Effector CD4-positive, alpha-beta T cell (primary cell): Measurements from ENCODE around the gene HNF1A. TPM values are rescaled to one million over a fixed set of nuclear protein-coding genes. Genes with fewer than 3 reads are reported as not detected.
"Not testable (repeated sequence)": the region's sequence is repeated elsewhere in the genome, so short reads cannot be mapped to it uniquely, and the experiment has no call there.

ENCODE experiments used
- DNase-seq: peaks from one replicate; pipeline ENCODE4 v3.0.0-alpha.2; 2020
- total RNA-seq: gene quantifications from one replicate; lab custom pipeline; 2026; lab: John Stamatoyannopoulos, UW

HNF1A gene, protein sequence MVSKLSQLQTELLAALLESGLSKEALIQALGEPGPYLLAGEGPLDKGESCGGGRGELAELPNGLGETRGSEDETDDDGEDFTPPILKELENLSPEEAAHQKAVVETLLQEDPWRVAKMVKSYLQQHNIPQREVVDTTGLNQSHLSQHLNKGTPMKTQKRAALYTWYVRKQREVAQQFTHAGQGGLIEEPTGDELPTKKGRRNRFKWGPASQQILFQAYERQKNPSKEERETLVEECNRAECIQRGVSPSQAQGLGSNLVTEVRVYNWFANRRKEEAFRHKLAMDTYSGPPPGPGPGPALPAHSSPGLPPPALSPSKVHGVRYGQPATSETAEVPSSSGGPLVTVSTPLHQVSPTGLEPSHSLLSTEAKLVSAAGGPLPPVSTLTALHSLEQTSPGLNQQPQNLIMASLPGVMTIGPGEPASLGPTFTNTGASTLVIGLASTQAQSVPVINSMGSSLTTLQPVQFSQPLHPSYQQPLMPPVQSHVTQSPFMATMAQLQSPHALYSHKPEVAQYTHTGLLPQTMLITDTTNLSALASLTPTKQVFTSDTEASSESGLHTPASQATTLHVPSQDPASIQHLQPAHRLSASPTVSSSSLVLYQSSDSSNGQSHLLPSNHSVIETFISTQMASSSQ
- total RNA-seq: not detected

DNA sequence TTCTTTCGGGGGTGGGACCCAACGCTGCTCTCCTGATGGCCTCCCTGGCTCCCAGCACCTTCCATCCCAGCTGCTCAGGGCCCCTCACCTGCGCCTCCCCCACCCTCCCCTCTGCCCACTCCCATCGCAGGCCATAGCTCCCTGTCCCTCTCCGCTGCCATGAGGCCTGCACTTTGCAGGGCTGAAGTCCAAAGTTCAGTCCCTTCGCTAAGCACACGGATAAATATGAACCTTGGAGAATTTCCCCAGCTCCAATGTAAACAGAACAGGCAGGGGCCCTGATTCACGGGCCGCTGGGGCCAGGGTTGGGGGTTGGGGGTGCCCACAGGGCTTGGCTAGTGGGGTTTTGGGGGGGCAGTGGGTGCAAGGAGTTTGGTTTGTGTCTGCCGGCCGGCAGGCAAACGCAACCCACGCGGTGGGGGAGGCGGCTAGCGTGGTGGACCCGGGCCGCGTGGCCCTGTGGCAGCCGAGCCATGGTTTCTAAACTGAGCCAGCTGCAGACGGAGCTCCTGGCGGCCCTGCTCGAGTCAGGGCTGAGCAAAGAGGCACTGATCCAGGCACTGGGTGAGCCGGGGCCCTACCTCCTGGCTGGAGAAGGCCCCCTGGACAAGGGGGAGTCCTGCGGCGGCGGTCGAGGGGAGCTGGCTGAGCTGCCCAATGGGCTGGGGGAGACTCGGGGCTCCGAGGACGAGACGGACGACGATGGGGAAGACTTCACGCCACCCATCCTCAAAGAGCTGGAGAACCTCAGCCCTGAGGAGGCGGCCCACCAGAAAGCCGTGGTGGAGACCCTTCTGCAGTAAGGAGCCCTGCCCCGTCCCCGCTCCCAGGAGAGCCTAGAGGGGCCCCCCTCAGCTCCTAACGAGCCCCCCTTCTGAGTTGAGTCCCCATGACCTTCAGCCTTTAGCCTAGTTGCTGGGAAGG is at the start of gene HNF1A:
Gene HNF1A (plus strand): TSS at position 248 of the 924 bp plus-strand sequence. CDS start 226 bp downstream, at position 474.
- no peak for DNase-seq

DNA sequence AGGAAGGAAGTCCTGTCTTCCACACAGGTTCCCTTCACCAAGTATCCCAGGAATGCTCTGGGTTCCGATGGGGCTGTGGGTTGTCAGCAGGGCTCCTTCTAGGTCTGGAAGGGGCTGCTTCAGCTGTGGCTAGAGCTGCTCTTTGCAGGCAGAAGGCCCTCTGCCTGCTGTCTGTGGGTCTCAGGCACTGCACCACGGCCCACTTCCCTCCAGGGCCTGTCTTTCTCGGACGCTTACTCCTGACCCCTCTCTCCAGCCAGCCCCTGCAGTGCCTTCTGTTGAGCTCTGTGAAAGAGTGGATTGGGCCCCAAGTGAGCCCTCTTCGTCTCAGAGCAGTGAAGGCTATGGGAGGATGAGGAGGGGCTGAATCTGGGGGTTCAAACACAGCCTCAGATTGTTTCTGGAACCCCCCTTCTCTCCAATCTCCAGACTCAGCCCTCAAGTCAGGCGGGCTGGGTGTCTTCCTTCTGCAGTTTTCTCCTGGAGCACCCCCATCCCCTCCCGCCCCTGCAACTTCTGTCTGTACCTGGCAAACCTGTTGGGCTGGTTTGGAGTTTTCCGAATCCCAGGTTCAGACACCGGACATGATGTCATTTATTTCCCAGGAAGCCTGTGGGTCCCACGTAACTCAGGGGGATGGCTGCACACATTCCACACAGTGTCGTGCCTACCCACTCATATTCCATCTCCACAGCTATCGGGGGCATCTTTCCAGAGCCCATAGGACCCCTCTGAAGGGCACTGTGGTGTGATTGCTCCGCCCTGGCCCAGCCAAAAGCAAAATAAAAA is 49.3 kb upstream of the HNF1A start:
- no peak for DNase-seq

DNA sequence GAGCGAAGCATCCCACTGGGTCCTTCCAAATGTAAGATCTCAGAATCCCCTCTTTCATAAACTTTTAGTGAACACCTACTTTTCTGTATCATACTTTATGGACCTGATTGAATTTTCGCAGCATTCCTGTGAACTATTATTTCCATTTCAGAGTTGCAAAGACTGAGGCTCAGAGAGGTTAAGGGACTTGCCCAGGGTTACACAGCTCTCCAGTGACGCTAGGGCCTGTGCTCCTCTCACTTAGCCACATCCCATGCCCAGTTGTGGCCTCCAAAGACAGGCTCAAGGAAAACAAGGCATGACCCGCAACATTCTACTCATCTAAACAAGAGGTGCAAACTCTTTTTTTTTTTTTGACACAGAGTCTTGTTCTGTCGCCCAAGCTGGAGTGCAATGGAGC is 48.3 kb upstream of the HNF1A start:
- no peak for DNase-seq

DNA sequence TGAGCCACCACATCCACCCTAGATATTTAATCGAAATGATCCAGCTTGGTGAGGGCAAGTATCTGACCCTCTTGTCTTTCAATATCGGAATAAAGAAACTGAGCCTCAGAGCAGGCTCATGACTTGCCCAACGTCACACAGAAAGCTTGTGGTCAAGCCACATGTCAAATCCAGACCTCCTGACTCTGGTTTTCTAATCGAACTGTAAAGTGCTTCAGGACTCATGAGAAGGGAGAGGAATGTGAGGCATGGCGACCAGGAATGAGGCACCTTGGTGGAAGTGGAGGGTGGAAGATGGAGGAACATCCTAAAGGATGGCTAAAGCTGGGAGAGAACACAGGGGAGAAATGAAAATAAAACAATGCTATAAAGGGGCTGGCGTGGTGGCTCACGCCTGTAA is 46.3 kb upstream of the HNF1A start:
- no peak for DNase-seq

DNA sequence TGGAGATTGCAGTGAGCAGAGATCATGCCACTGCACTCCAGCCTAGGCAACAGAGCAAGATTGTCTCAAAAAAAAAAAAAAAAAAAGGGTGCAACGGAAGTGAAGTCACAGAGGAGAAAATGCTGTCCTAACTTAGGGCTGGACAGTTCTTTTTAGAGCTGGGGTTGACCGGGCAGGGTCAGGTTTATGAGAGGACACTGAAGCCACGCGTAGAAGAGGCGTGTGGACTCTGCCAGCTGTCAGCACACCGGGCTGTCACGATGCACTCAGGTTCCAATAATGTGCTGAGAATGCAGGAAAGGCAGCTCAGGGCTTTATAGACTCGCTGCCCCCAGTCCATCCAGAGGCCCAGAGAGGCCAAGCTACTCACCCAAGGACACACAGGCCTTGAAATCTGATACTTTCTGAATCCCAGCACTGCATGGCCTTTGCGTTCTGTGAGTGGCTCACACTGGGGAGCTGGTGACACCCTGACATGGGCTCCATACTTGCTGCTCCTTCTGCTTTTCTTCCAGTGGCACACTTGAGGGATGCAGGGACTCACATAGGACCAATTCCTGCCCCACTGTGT is 45.3 kb upstream of the HNF1A start:
- DNase-seq: no peak

DNA sequence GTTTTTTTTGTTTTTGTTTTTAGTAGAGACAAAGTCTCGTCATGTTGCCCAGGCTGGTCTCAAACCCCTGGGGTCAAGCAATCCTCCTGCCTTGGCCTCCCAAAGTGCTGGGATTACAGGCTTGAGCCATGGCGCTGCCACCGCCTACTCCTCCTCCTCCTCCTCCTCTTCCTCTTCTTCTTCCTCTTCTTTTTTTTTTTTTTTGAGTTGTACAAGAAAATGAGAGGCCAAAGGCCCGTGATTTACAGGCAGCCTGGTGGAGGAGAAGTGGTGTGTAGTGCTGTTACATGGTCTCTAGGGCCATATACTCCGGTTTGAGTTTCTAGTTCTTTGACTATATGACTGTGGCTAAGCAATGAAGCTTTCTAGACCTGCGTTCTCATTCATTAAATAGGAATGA is 44.6 kb upstream of the HNF1A start:
- DNase-seq: no peak

DNA sequence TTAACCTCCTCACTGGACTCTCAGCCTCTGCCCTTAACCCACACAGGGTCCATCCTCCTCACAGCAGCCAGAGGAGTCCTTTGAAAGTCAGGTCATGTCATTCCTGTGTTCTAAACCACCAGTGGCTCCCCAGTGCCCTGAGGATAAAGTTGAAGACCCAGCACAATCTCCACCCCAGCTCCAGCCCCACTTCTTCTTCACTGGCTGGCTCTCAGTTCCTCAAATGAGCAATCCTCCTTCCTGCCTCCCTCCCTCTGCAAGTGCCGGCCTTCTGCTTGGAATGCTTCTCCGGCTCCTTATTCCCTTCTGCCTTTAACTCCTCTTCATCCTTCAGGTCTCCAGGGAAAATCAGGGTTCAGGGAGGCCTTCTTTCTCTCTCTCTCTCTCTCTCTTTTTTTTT is 42.1 kb upstream of the HNF1A start:
- no peak for DNase-seq

DNA sequence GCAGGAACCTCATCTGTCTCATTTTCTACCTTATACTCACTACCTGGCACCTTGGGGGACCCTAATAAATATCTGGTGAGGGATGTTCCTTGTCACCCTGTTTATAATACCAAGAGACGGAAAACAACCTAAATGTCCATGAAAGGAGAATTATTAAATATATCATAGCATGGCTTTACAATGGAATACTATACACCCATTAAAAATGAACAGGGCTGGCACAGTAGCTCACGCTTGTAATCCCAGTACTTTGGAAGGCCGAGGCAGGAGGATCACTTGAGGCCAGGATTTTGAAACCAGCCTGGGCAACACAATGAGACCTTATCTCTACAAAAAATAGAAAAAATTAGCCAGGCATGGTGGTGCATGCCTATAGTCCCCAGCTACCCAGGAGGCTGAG is 39.8 kb upstream of the HNF1A start:
- no peak for DNase-seq

DNA sequence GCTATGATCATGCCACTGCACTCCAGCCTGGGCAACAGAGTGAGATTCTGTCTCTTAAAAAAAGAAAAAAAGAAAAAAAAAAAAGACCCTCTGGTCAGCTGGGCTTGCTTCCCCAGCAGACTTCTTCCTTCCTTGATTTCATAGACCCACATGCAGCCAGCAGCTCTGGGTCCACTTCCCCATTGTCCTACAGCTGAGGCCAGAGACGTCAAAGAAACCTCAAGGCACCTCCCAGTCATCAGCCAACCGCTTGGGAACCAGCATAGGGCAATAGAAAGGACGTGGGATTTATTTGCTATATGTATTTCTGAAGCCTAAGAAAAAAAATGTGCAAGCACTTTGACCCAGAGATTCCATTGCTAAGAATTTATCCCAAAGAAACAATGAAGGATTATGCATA is 38.8 kb upstream of the HNF1A start:
- no peak for DNase-seq

DNA sequence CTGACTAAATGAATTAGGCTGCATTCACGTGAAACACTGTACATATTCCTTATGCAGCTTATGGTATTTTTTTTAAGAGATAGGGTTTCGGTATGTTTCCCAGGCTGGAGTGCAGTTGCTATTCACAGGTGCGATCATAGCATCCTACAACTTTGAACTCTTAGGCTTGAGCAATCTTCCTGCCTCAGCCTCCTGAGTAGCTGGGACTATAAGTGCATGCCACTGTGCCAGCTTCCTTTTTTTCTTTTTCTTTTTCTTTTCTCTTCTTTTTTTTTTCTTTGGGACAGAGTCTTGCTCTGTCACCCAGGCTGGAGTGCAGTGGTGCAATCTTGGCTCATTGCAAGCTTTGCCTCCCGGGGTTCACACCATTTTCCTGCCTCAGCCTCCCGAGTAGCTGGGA is 38.3 kb upstream of the HNF1A start:
- DNase-seq: no peak

DNA sequence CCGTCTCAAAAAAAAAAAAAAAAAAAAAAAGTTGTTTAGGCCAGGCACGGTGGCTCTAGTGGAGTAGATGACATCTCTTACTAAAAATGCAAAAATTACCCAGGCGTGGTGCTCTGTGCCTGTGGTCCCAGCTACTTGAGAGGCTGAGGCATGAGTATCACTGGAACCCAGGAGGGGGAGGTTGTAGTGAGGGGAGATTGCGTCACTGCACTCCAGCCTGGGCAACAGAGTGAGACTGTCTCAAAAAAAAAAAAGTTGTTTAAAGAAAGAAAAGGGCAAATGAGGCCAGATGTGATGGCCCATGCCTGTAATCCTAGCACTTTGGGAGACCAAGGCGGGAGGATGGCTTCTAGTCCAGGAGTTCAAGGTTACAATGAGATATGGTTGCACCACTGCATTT is 37.5 kb upstream of the HNF1A start:
- DNase-seq: no peak

DNA sequence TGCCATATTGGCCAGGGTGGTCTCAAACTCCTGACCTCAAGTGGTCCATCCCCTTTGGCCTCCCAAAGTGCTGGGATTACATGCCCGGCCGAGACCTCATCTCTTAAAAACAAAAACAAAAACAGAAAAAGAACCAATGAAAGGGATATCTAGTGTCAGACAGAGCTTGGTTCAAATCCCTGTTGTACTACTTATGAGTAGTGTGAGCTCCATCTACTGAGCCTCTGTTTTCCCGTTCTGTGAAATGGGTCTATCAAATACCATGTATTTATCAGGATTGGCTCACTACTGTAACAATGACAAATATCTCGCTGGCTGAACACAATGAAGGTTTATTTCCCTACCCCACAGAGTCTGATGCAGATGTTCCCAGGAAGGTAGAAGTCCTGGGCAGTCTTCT is 36.9 kb upstream of the HNF1A start:
- no peak for DNase-seq

DNA sequence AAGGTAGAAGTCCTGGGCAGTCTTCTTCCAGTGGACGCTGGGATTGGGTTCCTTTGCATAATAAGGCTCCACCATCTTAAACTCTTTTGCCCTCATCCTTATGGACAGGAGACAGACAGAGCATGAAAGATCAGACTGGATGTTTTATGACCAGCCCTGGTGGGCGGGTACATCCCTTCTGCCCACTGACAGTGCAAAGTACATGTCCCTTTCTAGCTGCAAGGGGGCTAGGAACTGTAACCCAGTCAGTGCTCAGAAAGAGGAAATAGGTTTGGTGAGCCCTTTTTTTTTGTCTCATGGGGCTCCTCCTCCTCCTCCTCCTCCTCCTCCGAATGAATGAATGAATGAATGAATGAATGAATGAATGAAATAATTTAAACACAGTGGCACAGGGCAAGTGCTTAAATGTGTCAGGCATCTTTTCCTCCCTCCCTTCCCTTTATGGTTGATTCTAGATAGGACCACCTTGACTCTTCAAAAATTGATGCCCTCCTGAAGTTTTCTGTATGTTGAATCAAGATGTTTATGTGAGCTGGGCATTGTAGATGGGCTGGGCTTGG is 36.4 kb upstream of the HNF1A start:
- DNase-seq: no peak

DNA sequence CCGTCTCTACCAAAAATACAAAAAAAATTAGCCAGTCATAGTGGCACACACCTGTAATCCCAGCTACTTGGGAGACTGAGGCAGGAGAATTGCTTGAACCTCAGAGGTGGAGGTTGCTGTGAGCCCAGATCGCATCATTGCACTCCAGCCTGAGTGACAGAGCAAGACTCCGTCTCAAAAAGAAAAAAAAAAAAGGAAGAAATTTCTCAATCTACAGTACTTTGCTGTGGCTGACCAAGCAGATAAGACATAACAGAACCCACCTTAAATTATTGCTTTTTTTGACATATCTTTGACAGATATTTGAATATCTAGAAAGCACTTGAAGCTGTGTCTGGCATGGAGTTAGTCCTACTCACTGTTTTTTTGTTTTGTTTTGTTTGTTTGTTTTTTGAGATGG is 34.9 kb upstream of the HNF1A start:
- DNase-seq: no peak

DNA sequence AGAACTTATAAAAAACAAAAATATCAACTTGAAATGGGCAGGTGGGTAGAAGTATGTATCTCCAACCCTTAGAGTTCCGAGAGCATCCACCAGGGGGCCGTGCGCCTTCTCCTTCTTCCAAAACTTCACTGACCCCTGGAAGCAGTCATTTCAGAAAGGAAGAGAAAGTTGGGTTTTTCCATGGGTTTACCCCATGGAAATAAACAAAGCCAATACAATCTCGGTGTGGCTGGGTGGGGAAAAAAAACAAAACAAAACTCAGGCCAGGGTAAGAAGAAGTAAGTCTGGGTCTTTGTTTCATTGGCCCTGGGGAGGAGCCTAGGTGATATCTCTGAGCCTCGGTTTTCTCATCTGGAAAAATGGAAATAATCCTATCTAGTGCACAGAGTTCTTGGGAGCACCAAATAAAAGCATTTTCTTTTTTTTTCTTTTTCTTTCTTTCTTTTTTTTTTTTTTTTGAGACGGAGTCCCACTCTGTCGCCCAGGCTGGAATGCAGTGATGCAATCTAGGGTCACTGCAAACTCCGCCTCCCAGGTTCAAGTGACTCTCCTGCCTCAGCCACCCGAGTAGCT is 33.6 kb upstream of the HNF1A start:
- DNase-seq: peak; percentile 44

DNA sequence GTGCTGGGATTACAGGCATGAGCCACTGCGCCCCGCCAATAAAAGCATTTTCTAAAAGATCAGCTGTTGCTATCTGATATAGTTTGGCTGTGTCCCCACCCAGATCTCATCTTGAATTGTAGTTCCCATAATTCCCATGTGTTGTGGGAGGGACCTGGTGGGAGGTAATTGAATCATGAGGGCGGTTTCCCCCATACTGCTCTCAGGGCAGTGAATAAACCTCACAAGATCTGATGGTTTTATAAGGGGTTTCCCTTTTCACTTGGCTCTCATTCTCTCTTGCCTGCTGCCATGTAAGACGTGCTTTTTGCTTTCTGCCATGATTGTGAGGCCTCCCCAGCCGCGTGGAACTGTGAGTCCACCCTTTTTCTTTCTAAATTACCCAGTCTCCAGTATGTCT is 32.8 kb upstream of the HNF1A start:
- not testable (repeated sequence) for DNase-seq

DNA sequence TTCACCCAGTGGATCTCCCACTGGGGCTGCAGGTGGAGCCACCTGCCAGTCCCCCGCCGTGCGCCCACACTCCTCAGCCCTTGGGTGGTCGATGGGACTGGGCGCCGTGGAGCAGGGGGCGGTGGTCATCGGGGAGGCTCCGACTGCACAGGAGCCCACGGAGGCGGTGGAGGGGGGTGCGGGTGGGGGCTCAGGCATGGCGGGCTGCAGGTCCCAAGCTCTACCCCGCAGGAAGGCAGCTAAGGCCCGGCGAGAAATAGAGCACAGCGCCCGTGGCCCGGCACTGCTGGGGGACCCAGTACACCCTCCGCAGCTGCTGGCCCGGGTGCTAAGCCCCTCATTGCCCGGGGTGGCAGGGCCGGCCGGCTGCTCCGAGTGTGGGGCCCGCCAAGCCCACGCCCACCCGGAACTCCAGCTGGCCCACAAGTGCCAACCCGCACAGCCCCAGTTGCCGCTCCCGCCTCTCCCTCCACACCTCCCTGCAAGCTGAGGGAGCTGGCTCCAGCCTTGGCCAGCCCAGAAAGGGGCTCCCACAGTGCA is 28.0 kb upstream of the HNF1A start:
- not testable (repeated sequence) for DNase-seq

DNA sequence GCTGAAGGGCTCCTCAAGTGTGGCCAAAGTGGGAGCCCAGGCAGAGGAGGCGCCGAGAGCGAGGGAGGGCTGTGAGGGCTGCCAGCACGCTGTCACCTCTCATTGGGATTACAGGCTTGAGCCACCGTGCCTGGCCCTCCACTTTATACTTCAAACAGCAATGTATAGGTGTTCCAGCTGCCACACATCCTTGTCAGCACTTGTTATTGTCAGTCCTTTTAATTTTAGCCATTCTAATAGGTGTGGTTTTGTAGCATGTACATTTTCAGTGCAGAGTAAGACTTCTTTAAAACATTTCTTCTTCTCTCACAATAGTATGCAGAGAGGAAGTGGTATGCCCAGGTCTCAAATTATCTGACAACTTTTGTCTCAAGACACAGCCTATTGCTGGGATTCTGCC is 27.5 kb upstream of the HNF1A start:
- DNase-seq: no peak

DNA sequence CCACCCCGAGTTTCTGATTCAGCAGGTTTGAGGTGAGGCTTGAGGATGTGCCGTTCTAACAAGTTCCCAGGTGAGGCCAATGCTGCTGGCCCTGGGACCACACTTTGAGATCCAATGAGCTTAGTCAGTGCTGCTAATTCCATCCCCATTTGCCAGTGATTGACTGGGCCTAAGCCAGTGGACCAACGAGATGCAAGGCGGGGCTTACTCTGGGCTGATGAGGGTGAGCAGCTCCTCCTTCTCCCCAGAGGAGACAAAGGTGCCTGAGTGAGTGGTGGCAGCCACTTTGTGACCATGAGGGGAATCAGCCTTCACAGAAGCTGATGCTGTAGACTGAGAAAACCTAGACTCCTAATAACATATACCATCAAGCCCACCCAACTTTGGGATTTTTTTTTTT is 23.1 kb upstream of the HNF1A start:
- DNase-seq: no peak

DNA sequence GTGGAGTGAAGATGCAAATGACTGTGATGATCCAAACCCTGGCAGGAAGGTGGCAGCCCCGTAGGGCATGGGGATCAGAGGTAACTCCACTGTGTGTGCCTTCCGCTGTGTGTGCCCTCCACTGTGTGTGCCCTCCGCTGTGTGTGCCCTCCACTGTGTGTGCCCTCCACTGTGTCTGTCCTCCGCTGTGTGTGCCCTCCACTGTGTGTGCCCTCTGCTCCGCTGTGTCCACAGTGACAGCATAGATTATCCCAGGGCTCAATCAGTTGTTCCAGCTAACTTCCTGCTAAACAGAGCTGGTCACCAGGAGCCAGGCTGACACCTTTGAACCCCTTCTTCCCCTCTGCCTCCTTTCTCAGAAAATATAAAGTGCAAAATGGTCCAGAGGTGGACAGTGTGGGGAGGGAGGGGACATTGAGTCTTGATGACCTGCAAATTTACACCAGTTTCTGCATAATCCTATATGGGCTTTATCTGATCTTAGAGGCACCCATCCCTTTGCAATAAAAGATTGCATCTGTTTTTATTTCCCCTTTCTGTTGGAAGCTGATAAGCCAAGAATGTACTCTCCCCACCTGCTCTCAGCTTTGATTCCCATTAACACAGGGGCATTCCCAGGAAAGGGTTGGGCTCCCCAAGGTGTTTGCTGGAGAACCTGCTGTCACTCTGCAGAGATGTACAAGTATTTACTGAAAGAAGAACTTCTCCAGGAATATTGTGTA is 21.6 kb upstream of the HNF1A start:
- DNase-seq: no peak
